ENCODE measurements around the gene IL36B. TPM values are rescaled to one million over a fixed set of nuclear protein-coding genes. Genes with fewer than 3 reads are reported as not detected.

The IL36B gene
- total RNA-seq, 1 donor from 2014 or later: not detected

DNA sequence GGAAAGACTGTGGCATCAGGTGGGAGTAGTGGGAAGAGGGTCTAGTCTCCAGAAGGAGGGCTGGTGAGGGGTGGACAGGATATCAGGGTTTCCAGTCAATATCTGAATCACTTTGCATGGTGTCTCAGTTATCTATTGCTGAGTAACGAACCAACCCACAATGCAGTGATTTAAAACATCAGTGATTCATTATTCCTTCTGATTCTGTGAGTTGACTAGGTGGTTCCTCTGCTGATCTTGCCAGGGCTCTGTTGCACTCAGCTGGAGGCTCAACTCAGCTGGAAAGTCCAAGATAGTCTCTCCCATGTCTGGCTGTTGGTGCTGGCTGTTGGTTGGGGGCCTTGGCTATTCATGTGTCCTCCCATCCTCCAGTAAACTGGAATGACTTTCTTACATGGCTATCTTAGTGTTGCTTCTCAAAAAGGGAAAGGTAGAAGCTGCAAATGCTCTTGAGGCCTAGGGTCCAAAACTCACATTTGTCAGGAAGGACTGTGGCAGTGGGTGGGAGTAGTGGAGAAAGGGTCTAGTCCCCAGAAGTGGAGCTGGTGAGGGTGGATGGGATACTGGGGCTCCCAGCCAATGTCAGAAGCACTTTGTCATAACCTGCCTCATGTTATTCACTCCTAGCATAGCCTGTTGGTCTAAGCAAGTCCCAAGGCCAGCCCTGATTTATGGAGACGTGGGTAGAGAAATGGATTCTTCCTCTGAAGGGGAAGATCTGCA lies 29.0 kb upstream of the IL36B start:
- H3K27ac Mint-ChIP-seq (ENCODE audit: unreplicated experiment): no peak overlapping the region
- no peak overlapping the region for H3K4me3 Mint-ChIP-seq (ENCODE audit: unreplicated experiment)
- TF ChIP-seq, protein P1, sequence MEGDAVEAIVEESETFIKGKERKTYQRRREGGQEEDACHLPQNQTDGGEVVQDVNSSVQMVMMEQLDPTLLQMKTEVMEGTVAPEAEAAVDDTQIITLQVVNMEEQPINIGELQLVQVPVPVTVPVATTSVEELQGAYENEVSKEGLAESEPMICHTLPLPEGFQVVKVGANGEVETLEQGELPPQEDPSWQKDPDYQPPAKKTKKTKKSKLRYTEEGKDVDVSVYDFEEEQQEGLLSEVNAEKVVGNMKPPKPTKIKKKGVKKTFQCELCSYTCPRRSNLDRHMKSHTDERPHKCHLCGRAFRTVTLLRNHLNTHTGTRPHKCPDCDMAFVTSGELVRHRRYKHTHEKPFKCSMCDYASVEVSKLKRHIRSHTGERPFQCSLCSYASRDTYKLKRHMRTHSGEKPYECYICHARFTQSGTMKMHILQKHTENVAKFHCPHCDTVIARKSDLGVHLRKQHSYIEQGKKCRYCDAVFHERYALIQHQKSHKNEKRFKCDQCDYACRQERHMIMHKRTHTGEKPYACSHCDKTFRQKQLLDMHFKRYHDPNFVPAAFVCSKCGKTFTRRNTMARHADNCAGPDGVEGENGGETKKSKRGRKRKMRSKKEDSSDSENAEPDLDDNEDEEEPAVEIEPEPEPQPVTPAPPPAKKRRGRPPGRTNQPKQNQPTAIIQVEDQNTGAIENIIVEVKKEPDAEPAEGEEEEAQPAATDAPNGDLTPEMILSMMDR (IDR thresholded peaks at IDR 0.05; ENCODE audit: unreplicated experiment): no peak
- H3K4me1 Mint-ChIP-seq (ENCODE audit: unreplicated experiment): no peaks in the 10 kb centered on the region
- DNase-seq (ENCODE audit: low spot score): no peak
- H3K36me3 Mint-ChIP-seq (ENCODE audit: low read depth, unreplicated experiment): no peaks in the 10 kb centered on the region
- peaks cover 9% of the 10 kb centered on the region for H3K27me3 Mint-ChIP-seq (ENCODE audit: unreplicated experiment)
- H3K9me3 Mint-ChIP-seq (ENCODE audit: unreplicated experiment): no peaks in the 10 kb centered on the region

DNA sequence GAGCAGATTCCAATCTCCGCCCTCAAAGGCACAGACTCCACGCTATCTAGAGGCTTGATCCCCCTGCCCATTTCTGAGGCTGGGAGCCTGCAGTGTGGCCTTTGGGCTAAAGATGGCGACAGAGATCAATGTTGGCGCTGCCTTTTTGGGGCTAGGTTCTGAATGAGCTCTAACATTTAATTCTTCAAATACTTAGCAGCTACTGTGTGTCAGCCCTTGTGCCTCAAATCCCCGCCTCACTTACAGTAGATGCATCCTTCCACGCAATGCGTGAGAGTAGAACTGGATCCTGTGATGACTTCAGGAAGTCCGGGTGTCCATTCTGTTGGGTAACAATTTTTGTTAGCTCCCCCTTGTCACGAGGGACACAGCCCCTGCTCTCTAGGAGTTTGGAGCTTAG lies 27.5 kb upstream of the IL36B start:
- DNase-seq (ENCODE audit: low spot score): peak; percentile 63
- H3K27me3 Mint-ChIP-seq (ENCODE audit: unreplicated experiment): peaks cover 6% of the 10 kb centered on the region
- TF ChIP-seq, protein P1 (IDR thresholded peaks at IDR 0.05; ENCODE audit: unreplicated experiment): peak; percentile 53
- no peaks in the 10 kb centered on the region for H3K36me3 Mint-ChIP-seq (ENCODE audit: low read depth, unreplicated experiment)
- no peak overlapping the region for H3K4me3 Mint-ChIP-seq (ENCODE audit: unreplicated experiment)
- H3K9me3 Mint-ChIP-seq (ENCODE audit: unreplicated experiment): no peaks in the 10 kb centered on the region
- no peaks in the 10 kb centered on the region for H3K4me1 Mint-ChIP-seq (ENCODE audit: unreplicated experiment)
- H3K27ac Mint-ChIP-seq (ENCODE audit: unreplicated experiment): no peak overlapping the region

DNA sequence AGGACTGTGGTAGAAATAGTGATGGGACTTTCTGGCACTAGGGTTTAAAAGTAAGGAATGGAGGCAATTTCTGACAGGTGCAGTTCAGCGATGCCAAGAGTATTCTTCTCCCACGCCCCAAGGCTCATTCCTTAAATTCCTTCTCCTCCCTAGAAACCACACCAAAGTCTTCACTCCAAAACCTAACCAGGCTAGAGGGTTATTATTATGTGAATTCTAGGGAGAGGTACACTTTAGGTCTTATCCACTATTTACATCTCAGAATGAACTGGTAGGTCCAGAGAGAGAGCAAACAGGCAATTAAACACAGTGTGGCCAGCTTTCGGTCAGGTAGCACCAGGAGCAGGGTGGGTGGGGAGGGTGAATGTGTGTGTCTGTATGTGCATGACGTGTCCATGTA lies 26.5 kb upstream of the IL36B start:
- no peaks in the 10 kb centered on the region for H3K4me1 Mint-ChIP-seq (ENCODE audit: unreplicated experiment)
- no peak overlapping the region for H3K4me3 Mint-ChIP-seq (ENCODE audit: unreplicated experiment)
- TF ChIP-seq, protein P1 (IDR thresholded peaks at IDR 0.05; ENCODE audit: unreplicated experiment): no peak
- no peaks in the 10 kb centered on the region for H3K9me3 Mint-ChIP-seq (ENCODE audit: unreplicated experiment)
- H3K36me3 Mint-ChIP-seq (ENCODE audit: low read depth, unreplicated experiment): no peaks in the 10 kb centered on the region
- no peak for DNase-seq (ENCODE audit: low spot score)
- peaks cover 6% of the 10 kb centered on the region for H3K27me3 Mint-ChIP-seq (ENCODE audit: unreplicated experiment)
- H3K27ac Mint-ChIP-seq (ENCODE audit: unreplicated experiment): no peak overlapping the region

DNA sequence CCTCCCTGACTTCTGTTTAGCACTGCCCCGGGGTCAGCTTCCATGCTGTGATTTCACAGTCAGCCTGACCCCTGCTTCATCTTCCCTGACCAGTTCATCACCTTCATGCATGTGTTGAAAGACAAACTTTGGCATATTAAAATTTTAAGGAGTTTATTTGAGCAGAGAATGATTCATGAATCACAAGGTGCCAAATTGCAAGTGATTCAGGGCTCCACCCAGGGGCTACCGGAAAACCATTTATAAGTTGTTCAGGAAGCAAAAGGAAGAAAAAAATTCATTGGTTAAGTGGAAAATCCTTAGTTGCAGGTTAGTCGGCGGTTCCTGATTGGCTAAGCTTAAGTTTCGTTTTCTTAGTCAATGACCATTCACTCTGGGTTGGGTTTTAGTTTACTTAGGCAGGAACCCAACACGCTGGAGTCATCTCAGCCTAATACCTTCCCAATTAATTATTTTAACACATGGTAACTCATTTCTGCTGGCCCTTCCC lies 25.7 kb upstream of the IL36B start:
- DNase-seq (ENCODE audit: low spot score): no peak
- no peaks in the 10 kb centered on the region for H3K36me3 Mint-ChIP-seq (ENCODE audit: low read depth, unreplicated experiment)
- H3K27ac Mint-ChIP-seq (ENCODE audit: unreplicated experiment): no peak overlapping the region
- no peaks in the 10 kb centered on the region for H3K9me3 Mint-ChIP-seq (ENCODE audit: unreplicated experiment)
- H3K4me3 Mint-ChIP-seq (ENCODE audit: unreplicated experiment): no peak overlapping the region
- TF ChIP-seq, protein P1 (IDR thresholded peaks at IDR 0.05; ENCODE audit: unreplicated experiment): no peak
- peaks cover 6% of the 10 kb centered on the region for H3K27me3 Mint-ChIP-seq (ENCODE audit: unreplicated experiment)
- H3K4me1 Mint-ChIP-seq (ENCODE audit: unreplicated experiment): no peaks in the 10 kb centered on the region

DNA sequence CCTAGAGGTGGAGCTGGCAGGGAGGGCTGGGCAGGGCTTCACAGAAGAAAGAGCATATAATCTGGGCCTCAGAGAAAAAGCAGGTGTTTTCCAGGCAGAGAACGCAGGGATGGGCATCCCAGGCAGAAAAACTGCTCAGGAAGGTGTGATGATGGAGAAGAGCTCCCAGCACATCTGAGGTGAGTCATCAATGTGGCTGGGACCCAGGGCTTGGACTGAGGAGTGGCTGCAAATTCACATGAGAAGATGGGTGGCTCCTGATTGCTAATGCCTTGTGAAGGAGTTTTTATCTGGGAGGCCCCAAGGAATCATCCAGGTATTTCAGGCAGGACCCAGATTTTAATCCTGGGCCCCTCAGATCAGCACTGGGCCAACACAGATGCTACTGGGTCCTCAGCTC lies 25.3 kb upstream of the IL36B start:
- H3K4me3 Mint-ChIP-seq (ENCODE audit: unreplicated experiment): no peak overlapping the region
- no peak for DNase-seq (ENCODE audit: low spot score)
- H3K4me1 Mint-ChIP-seq (ENCODE audit: unreplicated experiment): no peaks in the 10 kb centered on the region
- H3K9me3 Mint-ChIP-seq (ENCODE audit: unreplicated experiment): no peaks in the 10 kb centered on the region
- TF ChIP-seq, protein P1 (IDR thresholded peaks at IDR 0.05; ENCODE audit: unreplicated experiment): no peak
- H3K27ac Mint-ChIP-seq (ENCODE audit: unreplicated experiment): no peak overlapping the region
- peaks cover 6% of the 10 kb centered on the region for H3K27me3 Mint-ChIP-seq (ENCODE audit: unreplicated experiment)
- no peaks in the 10 kb centered on the region for H3K36me3 Mint-ChIP-seq (ENCODE audit: low read depth, unreplicated experiment)
